H1 (cell line): ENCODE data around the gene FRAT2. TPM values are rescaled to one million over a fixed set of nuclear protein-coding genes. Genes with fewer than 3 reads are reported as not detected.

ENCODE experiments used
- CTCF ChIA-PET: fragments of 300-600 bp; sonication (Branson Sonifier 250); formaldehyde crosslinking; loops from one replicate; lab custom pipeline; 2021; ENCODE audit not compliant: partially characterized antibody; lab: Charles Lee
- POLR2A ChIA-PET: fragments of 300-600 bp; sonication (Branson Sonifier 250); formaldehyde crosslinking; loops from one replicate; lab custom pipeline; 2021; ENCODE audit warnings: inconsistent platforms; ENCODE audit not compliant: partially characterized antibody; lab: Charles Lee
- DNase-seq, 2 experiments: peaks; one replicate each; pipeline versions ENCODE4 v3.0.0 to v3.0.0-alpha.2; 2010 to 2022; ENCODE audit warnings: low spot score in 2 of 2, low read depth in 1 of 2, mixed read lengths in 1 of 2
- FAIRE-seq: peaks from 2 replicates; lab custom pipeline; 2011; peaks lifted over from hg19 to GRCh38; lab: Jason Lieb, UNC
- H2AFZ ChIP-seq: 2 replicates; pipeline ENCODE4 v1.8.1; 2012; ENCODE audit warnings: low read length, inconsistent platforms
- H2AK5ac ChIP-seq: 2 replicates; pipeline ENCODE4 v1.6.1; 2013; ENCODE audit warnings: low read depth, low read length
- H2BK120ac ChIP-seq: replicated peaks from 2 replicates; pipeline ENCODE3; 2013; ENCODE audit warnings: low read depth, low read length, inconsistent platforms
- H2BK12ac ChIP-seq: 2 replicates; pipeline ENCODE4 v1.6.1; 2013; ENCODE audit warnings: low read depth, low read length
- H2BK15ac ChIP-seq: 2 replicates; pipeline ENCODE4 v1.6.1; 2013; ENCODE audit warnings: low read length
- H2BK20ac ChIP-seq: 2 replicates; pipeline ENCODE4 v1.6.1; 2013; ENCODE audit warnings: low read length
- H2BK5ac ChIP-seq: 2 replicates; pipeline ENCODE4 v1.6.1; 2013; ENCODE audit warnings: low read depth, low read length
- H3K14ac ChIP-seq: 2 replicates; pipeline ENCODE4 v1.6.1; 2013; ENCODE audit warnings: inconsistent platforms; ENCODE audit not compliant: insufficient read length
- H3K18ac ChIP-seq: 2 replicates; pipeline ENCODE4 v1.6.1; 2013; ENCODE audit warnings: low read length; ENCODE audit errors: extremely low read depth
- H3K23ac ChIP-seq: 2 replicates; pipeline ENCODE4 v1.6.1; 2013; ENCODE audit warnings: inconsistent platforms; ENCODE audit not compliant: insufficient read length
- H3K23me2 ChIP-seq: 2 replicates; pipeline ENCODE4 v1.6.1; 2013; ENCODE audit warnings: low read depth, low read length
- H3K27ac ChIP-seq: 2 replicates; pipeline ENCODE4 v1.6.1; 2011; ENCODE audit warnings: low read depth, low read length, inconsistent platforms
- H3K27me3 ChIP-seq, 4 experiments: replicated peaks in 1 of 4; 1 replicate in 1 of 4; 2 replicates in 3 of 4; pipeline versions ENCODE4 v1.6.1 to v1.8.1; 2011 to 2013; ENCODE audit warnings: low read length in 3 of 4, mild to moderate bottlenecking in 3 of 4, inconsistent platforms in 2 of 4, mixed read lengths in 2 of 4, moderate library complexity in 1 of 4; ENCODE audit not compliant: control insufficient read depth in 3 of 4, insufficient read depth in 3 of 4; ENCODE audit errors: extremely low read depth in 1 of 4
- H3K36me3 ChIP-seq, 4 experiments: 2 replicates each; pipeline versions ENCODE4 v1.6.1 to v1.8.1; 2011 to 2013; ENCODE audit warnings: mild to moderate bottlenecking in 4 of 4, low read length in 3 of 4, moderate library complexity in 2 of 4, control low read depth in 1 of 4, inconsistent platforms in 1 of 4; ENCODE audit not compliant: insufficient read depth in 4 of 4, control insufficient read depth in 2 of 4
- H3K4ac ChIP-seq: replicated peaks from 2 replicates; pipeline ENCODE3; 2013; ENCODE audit warnings: low read length, low read depth, mixed read lengths, inconsistent platforms; ENCODE audit not compliant: insufficient read length
- H3K4me1 ChIP-seq, 4 experiments: replicated peaks in 1 of 4; 1 replicate in 1 of 4; 2 replicates in 3 of 4; pipeline versions ENCODE4 v1.6.1 to v1.8.1; 2011 to 2013; ENCODE audit warnings: low read length in 3 of 4, inconsistent platforms in 2 of 4, mixed read lengths in 1 of 4; ENCODE audit not compliant: insufficient read depth in 4 of 4, control insufficient read depth in 3 of 4
- H3K4me2 ChIP-seq, 2 experiments: 2 replicates each; pipeline versions ENCODE4 v1.6.1 to v1.8.1; 2011 to 2013; ENCODE audit warnings: low read depth in 2 of 2, low read length in 2 of 2, control low read depth in 1 of 2, inconsistent platforms in 1 of 2, mild to moderate bottlenecking in 1 of 2; ENCODE audit not compliant: insufficient read depth in 1 of 2
- H3K4me3 ChIP-seq, 4 experiments: fragments of 200-600, 300-600 bp in 1 of 4; sonication (generic), shearing (Covaris generic), sonication (Bioruptor Twin) in 1 of 4; 2 replicates each; pipeline versions ENCODE4 v1.5.1 to v1.8.1; 2011 to 2016; ENCODE audit warnings: low read length in 4 of 4, low read depth in 3 of 4, control low read depth in 2 of 4, inconsistent platforms in 2 of 4, mild to moderate bottlenecking in 2 of 4, mixed read lengths in 1 of 4, moderate library complexity in 1 of 4; ENCODE audit not compliant: insufficient read depth in 2 of 4; ENCODE audit errors: extremely low read depth in 1 of 4
- H3K56ac ChIP-seq: replicated peaks from 2 replicates; pipeline ENCODE3; 2013; ENCODE audit warnings: low read depth, mild to moderate bottlenecking, mixed read lengths, low read length, inconsistent platforms; ENCODE audit not compliant: insufficient read length
- H3K79me1 ChIP-seq: 2 replicates; pipeline ENCODE4 v1.6.1; 2013; ENCODE audit warnings: low read depth, low read length, control low read depth
- H3K79me2 ChIP-seq, 2 experiments: 2 replicates each; pipeline versions ENCODE4 v1.6.1 to v1.8.1; 2012 to 2013; ENCODE audit warnings: low read length in 2 of 2, mild to moderate bottlenecking in 2 of 2, inconsistent platforms in 1 of 2; ENCODE audit not compliant: insufficient read depth in 2 of 2, control insufficient read depth in 1 of 2
- H3K9ac ChIP-seq, 4 experiments: replicated peaks in 1 of 4; 1 replicate in 1 of 4; 2 replicates in 3 of 4; pipeline versions ENCODE4 v1.6.1 to v1.8.1; 2011 to 2013; ENCODE audit warnings: low read depth in 3 of 4, low read length in 3 of 4, control low read depth in 2 of 4, mild to moderate bottlenecking in 2 of 4, moderate library complexity in 2 of 4, inconsistent platforms in 1 of 4; ENCODE audit errors: extremely low read depth in 1 of 4
- H3K9me3 ChIP-seq, 2 experiments: 2 replicates each; pipeline versions ENCODE4 v1.6.1 to v1.8.1; 2012 to 2013; ENCODE audit warnings: mild to moderate bottlenecking in 2 of 2, moderate library complexity in 2 of 2, control low read depth in 1 of 2, inconsistent platforms in 1 of 2, low read depth in 1 of 2, low read length in 1 of 2, mixed read lengths in 1 of 2; ENCODE audit not compliant: insufficient read depth in 2 of 2
- H4K20me1 ChIP-seq, 2 experiments: replicated peaks in 1 of 2; 2 replicates each; pipeline versions ENCODE3 to v1.8.1; 2011 to 2013; ENCODE audit warnings: inconsistent platforms in 2 of 2, low read length in 2 of 2, mild to moderate bottlenecking in 1 of 2; ENCODE audit not compliant: insufficient read depth in 2 of 2, control insufficient read depth in 1 of 2
- H4K5ac ChIP-seq: 2 replicates; pipeline ENCODE4 v1.6.1; 2013; ENCODE audit warnings: low read length, low read depth, mixed read lengths, inconsistent platforms; ENCODE audit not compliant: insufficient read length
- H4K8ac ChIP-seq: 2 replicates; pipeline ENCODE4 v1.8.0; 2013; ENCODE audit warnings: mild to moderate bottlenecking, moderate library complexity, low read length, inconsistent platforms; ENCODE audit not compliant: insufficient read depth; ENCODE audit errors: extremely low read depth
- H4K91ac ChIP-seq: replicated peaks from 2 replicates; pipeline ENCODE3; 2013; ENCODE audit warnings: low read length, mixed read lengths, inconsistent platforms; ENCODE audit not compliant: insufficient read length
- WGBS, 2 experiments: shearing (Covaris generic) in 1 of 2; methylation state at CpG; one replicate each; pipeline versions ENCODE4 v1.1.6 to v1.1.7; 2013 to 2015; ENCODE audit warnings: low lambda C conversion rate in 2 of 2, mixed read lengths in 2 of 2, inconsistent platforms in 1 of 2, low coverage in 1 of 2, missing lambda C conversion rate in 1 of 2; ENCODE audit not compliant: insufficient replicate concordance in 2 of 2, insufficient coverage in 1 of 2, insufficient read length in 1 of 2; ENCODE audit errors: extremely low coverage in 1 of 2, missing lambda C conversion rate in 1 of 2; 5-methylcytosine and 5-hydroxymethylcytosine counted together
- polyA plus RNA-seq, 7 experiments: library from polyadenylated mRNA; depleted of rRNA in 3 of 7; stranded (reverse) in 5 of 7; unstranded in 2 of 7; fragments of >200 nt in 5 of 7; fragments of 200-250 nt in 2 of 7; gene quantifications; 1 replicate in 5 of 7; 2 replicates in 1 of 7; 4 replicates in 1 of 7; pipeline versions ENCODE4 v1.2.1 to v1.2.3, GENCODE V29; 2011 to 2013; ENCODE audit warnings: missing spikeins in 2 of 7, mixed read lengths in 2 of 7
- total RNA-seq: library from RNA; stranded (reverse); fragmentation: NEBNext Ultra II Directional; extraction: Animal tissue kit (Norgen Biotek cat#: 25700); gene quantifications from 2 replicates; pipeline ENCODE4 v1.2.1, GENCODE V29; 2021

FRAT2 gene
- total and polyA plus RNA-seq, 2 of the 8 experiments (the other 6 are each of a cell fraction or from before 2014, with no cell fraction given), result 47.4 to 83.0 TPM

DNA sequence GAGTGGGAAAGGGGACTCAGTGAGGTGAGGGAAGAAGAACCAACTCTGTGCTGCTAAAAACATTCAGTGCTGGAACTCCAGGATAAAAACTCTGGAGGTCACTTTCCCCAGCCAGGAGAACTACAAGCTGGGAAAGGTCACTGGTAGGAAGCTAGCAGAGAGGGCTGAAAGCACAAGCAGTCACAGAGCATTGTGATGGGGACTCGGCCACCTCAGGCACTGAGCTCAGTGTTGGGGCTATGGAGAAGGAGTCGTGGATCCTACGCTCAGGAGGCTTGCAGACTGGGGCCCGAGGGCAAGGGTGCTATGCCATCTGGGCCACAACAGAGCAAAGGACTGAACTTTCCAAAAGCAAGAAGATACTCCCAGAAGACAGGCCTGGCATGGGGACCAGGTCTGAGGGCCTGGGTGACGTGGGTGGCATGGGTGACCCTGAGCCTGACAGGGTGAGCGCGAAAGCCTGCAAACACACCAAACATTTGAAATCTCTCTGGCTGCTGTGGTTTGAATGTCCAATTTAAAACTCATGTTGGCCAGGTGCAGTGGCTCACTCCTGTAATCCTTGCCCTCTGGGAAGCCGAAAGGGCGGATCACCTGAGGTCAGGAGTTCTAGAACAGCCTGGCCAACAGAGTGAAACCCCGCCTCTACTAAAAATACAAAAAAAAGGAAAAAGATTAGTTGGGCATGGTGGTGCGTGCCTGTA is 32.3 kb downstream of the FRAT2 start:
- Histone ChIP-seq H4K8ac (no peak overlapping the region), H4K5ac (no peak overlapping the region), H3K4me1 (no peaks in the 10 kb centered on the region), H2BK5ac (no peak overlapping the region), H3K36me3 (no peaks in the 10 kb centered on the region), H3K9me3 (no peaks in the 10 kb centered on the region), H4K91ac (no peak overlapping the region), H3K79me2 (no peaks in the 10 kb centered on the region), H3K4me3 (no peak overlapping the region), H3K4me2 (no peak overlapping the region), H2BK120ac (no peak overlapping the region), H3K27me3 (no peaks in the 10 kb centered on the region), H3K79me1 (no peaks in the 10 kb centered on the region), H3K9ac (no peak overlapping the region), H3K14ac (no peak overlapping the region), H3K18ac (no peak overlapping the region), H3K56ac (no peak overlapping the region), H3K27ac (no peak overlapping the region), H4K20me1 (no peaks in the 10 kb centered on the region), H2BK12ac (no peak overlapping the region), H2AK5ac (no peak overlapping the region), H3K23me2 (no peaks in the 10 kb centered on the region), H3K4ac (no peak overlapping the region), H2BK20ac (no peak overlapping the region), H2AFZ (peak overlapping the region; percentile 85; the same call in 1 of the 2 replicates), H2BK15ac (no peak overlapping the region), H3K23ac (no peak overlapping the region)
- CTCF ChIA-PET, result interaction anchor here (0.6 to 0.8 kb wide), 2 partner anchors 17 to 29 kb away, joined by 3 read pairs; partner anchors contain the start of gene FRAT1
- FAIRE-seq (no peak), DNase-seq (no peak)
- POLR2A ChIA-PET, result interaction anchor here (0.6 to 1.2 kb wide), 2 partner anchors 31 to 199 kb away, joined by 3 read pairs; no protein-coding TSS in a partner anchor
- WGBS, 2 experiments, result 96% methylated on average over 11 of the region's 11 CpGs; no CpG with 5 or more reads in 1 of the 2 experiments
